Effector memory CD4-positive, alpha-beta T cell (primary cell): Measurements from ENCODE around the gene GSTA4.

Experiments
- DNase-seq, 3 donors: peaks; one replicate each; pipeline ENCODE4 v3.0.0-alpha.2; 2020
- H3K27ac ChIP-seq: 2 replicates; pipeline ENCODE4 v1.7.0; 2013; ENCODE audit warnings: mild to moderate bottlenecking, low read length, moderate library complexity; ENCODE audit not compliant: insufficient read depth, poor library complexity, severe bottlenecking
- H3K27me3 ChIP-seq: replicated peaks from 2 replicates; pipeline ENCODE4 v1.7.0; 2013; ENCODE audit warnings: mild to moderate bottlenecking, low read length; ENCODE audit not compliant: insufficient read depth, control insufficient read depth, poor library complexity, severe bottlenecking
- H3K36me3 ChIP-seq: 2 replicates; pipeline ENCODE4 v1.7.0; 2013; ENCODE audit warnings: mild to moderate bottlenecking, low read length, moderate library complexity; ENCODE audit not compliant: control insufficient read depth, insufficient read depth
- H3K4me1 ChIP-seq: 2 replicates; pipeline ENCODE4 v1.7.0; 2013; ENCODE audit warnings: low read length, mild to moderate bottlenecking; ENCODE audit not compliant: control insufficient read depth, insufficient read depth, poor library complexity, severe bottlenecking
- H3K4me3 ChIP-seq: 2 replicates; pipeline ENCODE4 v1.7.0; 2013; ENCODE audit warnings: low read length, low read depth, mild to moderate bottlenecking; ENCODE audit not compliant: insufficient read depth, poor library complexity, severe bottlenecking
- H3K9me3 ChIP-seq: 2 replicates; pipeline ENCODE4 v1.7.0; 2013; ENCODE audit warnings: mild to moderate bottlenecking, low read length, moderate library complexity; ENCODE audit not compliant: control insufficient read depth

Gene GSTA4

DNA sequence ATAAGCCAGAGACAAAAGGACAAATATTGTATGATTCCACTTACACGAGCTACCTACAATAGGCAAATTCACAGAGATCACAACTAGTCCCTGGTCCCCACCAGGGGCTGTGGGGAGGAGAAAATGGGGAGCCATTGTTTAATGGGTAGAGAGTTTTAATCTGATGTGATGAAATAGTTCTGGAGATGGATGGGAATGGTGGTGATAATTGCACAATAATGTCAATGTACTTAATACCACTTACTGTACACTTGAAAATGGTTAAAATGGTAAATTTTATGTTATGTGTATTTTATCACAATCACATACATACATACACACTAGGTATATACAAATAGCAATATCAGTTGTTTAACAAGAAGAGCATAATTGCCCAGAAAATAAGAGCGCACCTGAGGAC lies 61.3 kb downstream of the GSTA4 start:
- H3K4me1 ChIP-seq = no peaks in the 10 kb centered on the region
- H3K27ac ChIP-seq = no peak overlapping the region
- no peaks in the 10 kb centered on the region for H3K9me3 ChIP-seq
- no peak overlapping the region for H3K4me3 ChIP-seq
- no peak for DNase-seq
- no peaks in the 10 kb centered on the region for H3K36me3 ChIP-seq
- H3K27me3 ChIP-seq = no peaks in the 10 kb centered on the region

DNA sequence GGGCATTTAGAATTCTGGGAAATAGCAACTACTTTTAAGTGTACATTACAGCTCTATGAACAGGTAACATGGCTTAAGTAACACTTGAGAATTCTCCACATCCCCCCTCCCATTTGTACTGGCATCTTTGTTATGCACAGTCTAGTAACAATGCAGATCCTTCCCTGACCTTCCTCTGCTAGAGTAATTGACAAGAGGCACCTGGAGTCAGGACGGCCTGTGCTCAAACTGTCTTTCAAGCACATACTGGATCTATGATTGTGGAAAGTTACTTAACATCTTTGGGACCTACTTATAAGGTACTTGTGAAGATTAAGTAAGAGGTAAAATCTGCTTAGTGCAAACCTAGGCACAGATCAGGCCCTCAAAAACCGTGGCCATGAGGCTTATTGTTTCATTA lies 63.7 kb downstream of the GSTA4 start:
- DNase-seq = no peak
- H3K27ac ChIP-seq = no peak overlapping the region
- H3K4me1 ChIP-seq = no peaks in the 10 kb centered on the region
- H3K27me3 ChIP-seq = no peaks in the 10 kb centered on the region
- H3K36me3 ChIP-seq = no peaks in the 10 kb centered on the region
- H3K9me3 ChIP-seq = no peaks in the 10 kb centered on the region
- no peak overlapping the region for H3K4me3 ChIP-seq

DNA sequence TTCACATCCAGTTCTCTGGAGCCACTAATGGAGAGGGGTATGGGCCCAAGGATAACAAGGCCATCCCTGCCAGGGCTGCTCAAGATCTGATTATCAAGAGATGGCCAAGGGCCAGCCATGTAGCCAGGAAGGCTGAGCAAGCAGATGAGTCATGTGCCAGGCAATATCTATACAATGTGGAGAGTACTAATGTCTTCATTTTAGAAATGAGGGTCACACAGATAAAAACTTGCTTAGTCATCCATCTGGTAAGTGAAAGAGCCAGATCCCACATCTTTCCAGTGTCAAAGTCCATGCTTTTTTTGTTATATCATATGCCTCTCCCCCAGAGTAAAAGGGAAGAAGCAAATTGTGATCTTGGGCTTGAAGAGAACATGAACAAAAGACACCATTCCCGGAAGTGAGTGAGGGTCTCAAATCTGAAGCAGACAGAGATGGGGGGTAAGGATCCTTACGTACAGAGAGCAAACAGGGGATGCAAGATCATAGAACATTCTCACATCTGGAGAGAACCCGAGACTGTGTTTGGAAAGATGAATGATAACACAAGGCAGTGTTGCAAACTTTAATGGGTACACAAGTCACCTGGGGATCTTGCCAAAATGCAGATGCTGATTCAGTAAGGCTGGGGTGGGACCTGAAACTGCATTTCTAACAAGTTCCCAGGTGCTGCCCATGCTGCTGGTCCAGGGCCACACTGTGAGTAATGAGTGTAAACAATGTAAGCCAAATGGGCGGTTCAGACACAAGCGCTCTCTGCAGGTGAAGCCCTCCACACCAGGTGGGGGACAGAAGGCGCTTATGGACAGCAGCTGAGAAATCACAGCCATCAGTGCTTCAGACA lies 65.5 kb downstream of the GSTA4 start:
- Histone ChIP-seq H3K27me3 (no peaks in the 10 kb centered on the region), H3K4me1 (no peaks in the 10 kb centered on the region), H3K9me3 (no peaks in the 10 kb centered on the region), H3K27ac (no peak overlapping the region), H3K4me3 (no peak overlapping the region), H3K36me3 (no peaks in the 10 kb centered on the region)
- no peak for DNase-seq
